HepG2 (cell line): Measurements from ENCODE around the gene SLC38A3. TPM values are rescaled to one million over a fixed set of nuclear protein-coding genes. Genes with fewer than 3 reads are reported as not detected.

Experiments
- ESRRA ChIP-seq: sonication (generic); formaldehyde crosslinking; IDR thresholded peaks from 2 replicates; pipeline ENCODE4 v1.5.1; 2020; ENCODE audit warnings: mild to moderate bottlenecking, low read depth, missing genetic modification reagents
- FOSL1 ChIP-seq: sonication (generic); formaldehyde crosslinking; IDR thresholded peaks from 2 replicates; pipeline ENCODE4 v1.9.0; 2021; ENCODE audit warnings: missing genetic modification reagents, borderline replicate concordance
- GFI1 ChIP-seq: sonication (generic); formaldehyde crosslinking; IDR thresholded peaks from 2 replicates; pipeline ENCODE4 v1.5.0; 2020; ENCODE audit warnings: missing genetic modification reagents, mild to moderate bottlenecking, borderline replicate concordance
- HMG20A ChIP-seq: IDR thresholded peaks from 2 replicates; pipeline ENCODE4 v1.6.1; 2016; ENCODE audit warnings: borderline replicate concordance
- IKZF5 ChIP-seq: IDR thresholded peaks from 2 replicates; pipeline ENCODE4 v1.6.1; 2018; ENCODE audit warnings: missing genetic modification reagents, mild to moderate bottlenecking, missing compliant biosample characterization
- KMT2A ChIP-seq: sonication (generic); formaldehyde crosslinking; IDR thresholded peaks from 2 replicates; pipeline ENCODE4 v1.4.0; 2020; ENCODE audit warnings: missing genetic modification reagents
- MED13 ChIP-seq: sonication (generic); formaldehyde crosslinking; IDR thresholded peaks from 2 replicates; pipeline ENCODE4 v1.5.0; 2020; ENCODE audit warnings: missing genetic modification reagents
- MYNN ChIP-seq: sonication (generic); formaldehyde crosslinking; IDR thresholded peaks from 2 replicates; pipeline ENCODE4 v1.4.0; 2020; ENCODE audit warnings: mild to moderate bottlenecking, low read depth, missing genetic modification reagents
- NFIC ChIP-seq: IDR thresholded peaks from 2 replicates; pipeline ENCODE4 v1.6.1; 2012; ENCODE audit warnings: mild to moderate bottlenecking, low read length, inconsistent platforms
- PPARG ChIP-seq: conservative IDR thresholded peaks from 2 replicates; pipeline ENCODE4 v1.6.1; 2016; ENCODE audit warnings: missing biosample characterization, missing genetic modification reagents
- SRF ChIP-seq: IDR thresholded peaks from 2 replicates; pipeline ENCODE4 v1.6.1; 2011; ENCODE audit warnings: mild to moderate bottlenecking, low read depth, low read length, moderate library complexity
- TARDBP ChIP-seq: sonication (generic); formaldehyde crosslinking; IDR thresholded peaks from 2 replicates; pipeline ENCODE4 v1.8.0; 2022; ENCODE audit warnings: mild to moderate bottlenecking, missing genetic modification reagents
- TCF12 ChIP-seq, 2 experiments: fragments of 450-650 bp in 1 of 2; sonication (generic) in 1 of 2; formaldehyde crosslinking in 1 of 2; IDR thresholded peaks; 2 replicates each; pipeline versions ENCODE4 v1.6.1 to v1.8.0; 2017 to 2022; ENCODE audit warnings: antibody characterized with exemption in 1 of 2, mild to moderate bottlenecking in 1 of 2, missing genetic modification reagents in 1 of 2, moderate library complexity in 1 of 2
- TEAD3 ChIP-seq: optimal IDR thresholded peaks from 2 replicates; pipeline ENCODE3; 2016; ENCODE audit warnings: borderline replicate concordance
- TOPORS ChIP-seq: sonication (generic); formaldehyde crosslinking; IDR thresholded peaks from 2 replicates; pipeline ENCODE4 v1.8.0; 2023; ENCODE audit warnings: mild to moderate bottlenecking, missing genetic modification reagents
- ZFP36L1 ChIP-seq: sonication (generic); formaldehyde crosslinking; IDR thresholded peaks from 2 replicates; pipeline ENCODE4 v1.8.0; 2022; ENCODE audit warnings: mild to moderate bottlenecking, missing genetic modification reagents, moderate library complexity
- ZNF30 ChIP-seq: sonication (generic); formaldehyde crosslinking; IDR thresholded peaks from 2 replicates; pipeline ENCODE4 v1.5.0; 2020; ENCODE audit warnings: mild to moderate bottlenecking, missing genetic modification reagents
- ZNF674 ChIP-seq: sonication (generic); formaldehyde crosslinking; IDR thresholded peaks from 2 replicates; pipeline ENCODE4 v1.5.0; 2020; ENCODE audit warnings: low read depth, mild to moderate bottlenecking, missing genetic modification reagents
- ZNF691 ChIP-seq: sonication (generic); formaldehyde crosslinking; IDR thresholded peaks from 2 replicates; pipeline ENCODE4 v1.4.0; 2020; ENCODE audit warnings: missing genetic modification reagents, low read depth, mild to moderate bottlenecking, borderline replicate concordance
- ZNF766 ChIP-seq: sonication (generic); formaldehyde crosslinking; IDR thresholded peaks from 2 replicates; pipeline ENCODE4 v1.5.0; 2020; ENCODE audit warnings: missing genetic modification reagents, borderline replicate concordance
- ZSCAN21 ChIP-seq: sonication (generic); formaldehyde crosslinking; IDR thresholded peaks from 2 replicates; pipeline ENCODE4 v1.8.0; 2022; ENCODE audit warnings: mild to moderate bottlenecking, missing genetic modification reagents, moderate library complexity, borderline replicate concordance
- ZSCAN22 ChIP-seq: sonication (generic); formaldehyde crosslinking; IDR thresholded peaks from 2 replicates; pipeline ENCODE4 v1.4.0; 2020; ENCODE audit warnings: mild to moderate bottlenecking, missing genetic modification reagents
- polyA plus RNA-seq, 8 experiments: library from polyadenylated mRNA; depleted of rRNA in 3 of 8; stranded (reverse) in 7 of 8; unstranded in 1 of 8; fragments of >200 nt; fragmentation: Illumina TruSeq in 4 of 8; extraction: Trizol in 4 of 8; gene quantifications; 2 replicates each; pipeline versions ENCODE4 v1.2.1 to v1.2.3, GENCODE V29; 2011 to 2016; ENCODE audit warnings: low read depth in 4 of 8, missing spikeins in 1 of 8, mixed read lengths in 1 of 8; ENCODE audit not compliant: insufficient read depth in 1 of 8
- total RNA-seq, 5 experiments: library from RNA; depleted of rRNA; stranded (reverse); fragments of >200 nt; fragmentation: Illumina TruSeq; extraction: Trizol; gene quantifications; 2 replicates each; pipeline ENCODE4 v1.2.3, GENCODE V29; 2016; ENCODE audit warnings: low read depth in 1 of 5
- TF ChIP-seq, protein P1 (sequence below): sonication (generic); formaldehyde crosslinking; IDR thresholded peaks from 2 replicates; pipeline ENCODE4 v1.8.0; 2022; ENCODE audit warnings: mild to moderate bottlenecking, missing genetic modification reagents
- TF ChIP-seq, protein P2 (sequence below): sonication (generic); formaldehyde crosslinking; IDR thresholded peaks from 2 replicates; pipeline ENCODE4 v1.9.0; 2022; ENCODE audit warnings: missing genetic modification reagents, mild to moderate bottlenecking, borderline replicate concordance
- TF ChIP-seq, protein P3 (sequence below): sonication (generic); formaldehyde crosslinking; IDR thresholded peaks from 2 replicates; pipeline ENCODE4 v1.4.0; 2020; ENCODE audit warnings: mild to moderate bottlenecking, missing genetic modification reagents

SLC38A3 gene
- total and polyA plus RNA-seq, 2 of the 13 experiments (the other 11 are each of a cell fraction or from before 2014, with no cell fraction given) = 29.8 to 164 TPM

GRCh38 chr3:50171540-50172301, 33.4 kb upstream of the SLC38A3 start (continued):
- peak; percentile 100 for TF ChIP-seq ESRRA (CRISPR knock-in tag)
- peak; percentile 76 for TF ChIP-seq KMT2A (CRISPR knock-in tag)
- TF ChIP-seq ZNF674 (CRISPR knock-in tag) = no peak
- TF ChIP-seq ZSCAN21 (CRISPR knock-in tag) = peak; percentile 48; the same call in 1 of the 2 replicates
- no peak for TF ChIP-seq SRF
- TF ChIP-seq ZSCAN22 (CRISPR knock-in tag) = no peak; the same call in 1 of the 2 replicates
- no peak for TF ChIP-seq TCF12 (IDR thresholded peaks at IDR 0.05)
- TF ChIP-seq TCF12 (CRISPR knock-in tag; IDR thresholded peaks at IDR 0.05) = peak; percentile 100
- peak; percentile 99 for TF ChIP-seq TEAD3 (CRISPR knock-in tag)
- peak; percentile 99 for TF ChIP-seq TARDBP (CRISPR knock-in tag)
- TF ChIP-seq GFI1 (CRISPR knock-in tag) = peak; percentile 88
- no peak for TF ChIP-seq ZNF30
- peak; percentile 93 for TF ChIP-seq IKZF5 (CRISPR knock-in tag)
- no peak for TF ChIP-seq FOSL1 (CRISPR knock-in tag)
- peak; percentile 42; the same call in 1 of the 2 replicates for TF ChIP-seq ZNF691
- TF ChIP-seq NFIC = peak; percentile 68; the same call in 1 of the 2 replicates
- TF ChIP-seq HMG20A (CRISPR knock-in tag) = peak; percentile 99
- TF ChIP-seq, protein P1, sequence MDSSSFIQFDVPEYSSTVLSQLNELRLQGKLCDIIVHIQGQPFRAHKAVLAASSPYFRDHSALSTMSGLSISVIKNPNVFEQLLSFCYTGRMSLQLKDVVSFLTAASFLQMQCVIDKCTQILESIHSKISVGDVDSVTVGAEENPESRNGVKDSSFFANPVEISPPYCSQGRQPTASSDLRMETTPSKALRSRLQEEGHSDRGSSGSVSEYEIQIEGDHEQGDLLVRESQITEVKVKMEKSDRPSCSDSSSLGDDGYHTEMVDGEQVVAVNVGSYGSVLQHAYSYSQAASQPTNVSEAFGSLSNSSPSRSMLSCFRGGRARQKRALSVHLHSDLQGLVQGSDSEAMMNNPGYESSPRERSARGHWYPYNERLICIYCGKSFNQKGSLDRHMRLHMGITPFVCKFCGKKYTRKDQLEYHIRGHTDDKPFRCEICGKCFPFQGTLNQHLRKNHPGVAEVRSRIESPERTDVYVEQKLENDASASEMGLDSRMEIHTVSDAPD (CRISPR knock-in tag) = peak; percentile 99
- peak; percentile 59; the same call in 1 of the 2 replicates for TF ChIP-seq TOPORS (CRISPR knock-in tag)
- no peak for TF ChIP-seq ZFP36L1 (CRISPR knock-in tag)
- TF ChIP-seq ZNF766 (CRISPR knock-in tag) = 0 out of 2 replicates have a peak, but pooled peaks have one; percentile 44
- TF ChIP-seq, protein P2, sequence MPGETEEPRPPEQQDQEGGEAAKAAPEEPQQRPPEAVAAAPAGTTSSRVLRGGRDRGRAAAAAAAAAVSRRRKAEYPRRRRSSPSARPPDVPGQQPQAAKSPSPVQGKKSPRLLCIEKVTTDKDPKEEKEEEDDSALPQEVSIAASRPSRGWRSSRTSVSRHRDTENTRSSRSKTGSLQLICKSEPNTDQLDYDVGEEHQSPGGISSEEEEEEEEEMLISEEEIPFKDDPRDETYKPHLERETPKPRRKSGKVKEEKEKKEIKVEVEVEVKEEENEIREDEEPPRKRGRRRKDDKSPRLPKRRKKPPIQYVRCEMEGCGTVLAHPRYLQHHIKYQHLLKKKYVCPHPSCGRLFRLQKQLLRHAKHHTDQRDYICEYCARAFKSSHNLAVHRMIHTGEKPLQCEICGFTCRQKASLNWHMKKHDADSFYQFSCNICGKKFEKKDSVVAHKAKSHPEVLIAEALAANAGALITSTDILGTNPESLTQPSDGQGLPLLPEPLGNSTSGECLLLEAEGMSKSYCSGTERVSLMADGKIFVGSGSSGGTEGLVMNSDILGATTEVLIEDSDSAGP (CRISPR knock-in tag) = peak; percentile 94
- TF ChIP-seq, protein P3, sequence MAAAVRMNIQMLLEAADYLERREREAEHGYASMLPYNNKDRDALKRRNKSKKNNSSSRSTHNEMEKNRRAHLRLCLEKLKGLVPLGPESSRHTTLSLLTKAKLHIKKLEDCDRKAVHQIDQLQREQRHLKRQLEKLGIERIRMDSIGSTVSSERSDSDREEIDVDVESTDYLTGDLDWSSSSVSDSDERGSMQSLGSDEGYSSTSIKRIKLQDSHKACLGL (CRISPR knock-in tag) = no peak
- TF ChIP-seq PPARG (CRISPR knock-in tag) = peak; percentile 91
- TF ChIP-seq MED13 = peak; percentile 86; the same call in 1 of the 2 replicates
- no peak for TF ChIP-seq MYNN (CRISPR knock-in tag)
